ENCODE measurements around the gene NRBF2. TPM values are rescaled to one million over a fixed set of nuclear protein-coding genes. Genes with fewer than 3 reads are reported as not detected.

Gene NRBF2
- total and polyA plus RNA-seq, 8 donors: 6.8 to 23.1 (median 15.2) TPM; not detected in 1

- intact Hi-C loops (cut with DNase I; ENCODE audit: low total_unique reads): no loop called here
Observed at GRCh38 chr10:63115732-63116383, 17.3 kb upstream of the NRBF2 start.

GRCh38 chr10:63116452-63117072 is 16.6 kb upstream of the NRBF2 start:
- peak overlapping the region in 4 of 5 donors; percentile 55 to 81 (median 78) for H3K27ac ChIP-seq
- intact Hi-C loops (cut with DNase I; ENCODE audit: low total_unique reads): no loop called here
- 82 to 85% (median 83%) methylated on average over 3 of the region's 3 CpGs for WGBS, 5 donors

More at GRCh38 chr10:63115732-63116383, 17.3 kb upstream of the NRBF2 start:
- Histone ChIP-seq H3K9me3 (no peaks in the 10 kb centered on the region), H3K27ac (peak overlapping the region in 4 of 5 donors; percentile 55 to 81 (median 78)), H3K4me3 (no peak overlapping the region), H3K27me3 (no peaks in the 10 kb centered on the region), H3K4me1 (peaks cover 0 to 25% (median 9%) of the 10 kb centered on the region in 4 donors), H3K36me3 (no peaks in the 10 kb centered on the region)
- DNase-seq: peak; percentile 32 to 73
- WGBS, 5 donors: 52 to 62% (median 58%) methylated on average over 7 of the region's 7 CpGs
- TF ChIP-seq EP300 (IDR thresholded peaks at IDR 0.05): no peak
- TF ChIP-seq CTCF (IDR thresholded peaks at IDR 0.05): no peak
- TF ChIP-seq POLR2AphosphoS5 (IDR thresholded peaks at IDR 0.05): peak; percentile 37 to 83 (median 68)
- TF ChIP-seq POLR2A (IDR thresholded peaks at IDR 0.05): no peak

GRCh38 chr10:63119041-63119440 is 14.1 kb upstream of the NRBF2 start:
- TF ChIP-seq POLR2AphosphoS5 (IDR thresholded peaks at IDR 0.05): no peak
- TF ChIP-seq EP300 (IDR thresholded peaks at IDR 0.05): no peak
- TF ChIP-seq CTCF (IDR thresholded peaks at IDR 0.05): no peak
- TF ChIP-seq POLR2A (IDR thresholded peaks at IDR 0.05): no peak
- Histone ChIP-seq H3K36me3 (no peaks in the 10 kb centered on the region), H3K27me3 (no peaks in the 10 kb centered on the region), H3K4me3 (no peak overlapping the region), H3K27ac (no peak overlapping the region), H3K4me1 (peaks cover 0 to 21% (median 9%) of the 10 kb centered on the region in 4 donors), H3K9me3 (no peaks in the 10 kb centered on the region)
- DNase-seq: no peak
- intact Hi-C loops (cut with DNase I; ENCODE audit: low total_unique reads): no loop called here

More at GRCh38 chr10:63116452-63117072, 16.6 kb upstream of the NRBF2 start:
- H3K36me3 ChIP-seq: no peaks in the 10 kb centered on the region
- H3K4me1 ChIP-seq: peaks cover 0 to 25% (median 9%) of the 10 kb centered on the region in 4 donors
- H3K9me3 ChIP-seq: no peaks in the 10 kb centered on the region
- no peak for DNase-seq
- H3K27me3 ChIP-seq: no peaks in the 10 kb centered on the region
- H3K4me3 ChIP-seq: no peak overlapping the region
- TF ChIP-seq POLR2AphosphoS5 (IDR thresholded peaks at IDR 0.05): no peak
- TF ChIP-seq POLR2A (IDR thresholded peaks at IDR 0.05): no peak

GRCh38 chr10:63120554-63120953 is 12.6 kb upstream of the NRBF2 start:
- no peaks in the 10 kb centered on the region for H3K27me3 ChIP-seq
- intact Hi-C loops (cut with DNase I; ENCODE audit: low total_unique reads): no loop called here
- TF ChIP-seq CTCF (IDR thresholded peaks at IDR 0.05): no peak
- no peak for TF ChIP-seq POLR2A (IDR thresholded peaks at IDR 0.05)
- TF ChIP-seq EP300 (IDR thresholded peaks at IDR 0.05): no peak
- TF ChIP-seq POLR2AphosphoS5 (IDR thresholded peaks at IDR 0.05): no peak
- no peaks in the 10 kb centered on the region for H3K36me3 ChIP-seq
- no peak overlapping the region for H3K27ac ChIP-seq
- no peak overlapping the region for H3K4me3 ChIP-seq
- DNase-seq: peak in 1 of 2 donors; percentile 56
- H3K4me1 ChIP-seq: peaks cover 0 to 9% (median 2%) of the 10 kb centered on the region in 4 donors
- H3K9me3 ChIP-seq: no peaks in the 10 kb centered on the region
